HG03571 (cell line): ENCODE results near the gene ADAMTS17.

Experiments
- ATAC-seq: cut with Tn5 transposase; IDR thresholded peaks from one replicate; pipeline ENCODE4 v1.9.1; 2021; ENCODE audit not compliant: unreplicated experiment

ADAMTS17 gene

GRCh38 chr15:100226107-100226506, 115.7 kb downstream of the ADAMTS17 start:
- no peak for ATAC-seq

GRCh38 chr15:100224206-100225185, 117.3 kb downstream of the ADAMTS17 start:
- ATAC-seq, result no peak

DNA sequence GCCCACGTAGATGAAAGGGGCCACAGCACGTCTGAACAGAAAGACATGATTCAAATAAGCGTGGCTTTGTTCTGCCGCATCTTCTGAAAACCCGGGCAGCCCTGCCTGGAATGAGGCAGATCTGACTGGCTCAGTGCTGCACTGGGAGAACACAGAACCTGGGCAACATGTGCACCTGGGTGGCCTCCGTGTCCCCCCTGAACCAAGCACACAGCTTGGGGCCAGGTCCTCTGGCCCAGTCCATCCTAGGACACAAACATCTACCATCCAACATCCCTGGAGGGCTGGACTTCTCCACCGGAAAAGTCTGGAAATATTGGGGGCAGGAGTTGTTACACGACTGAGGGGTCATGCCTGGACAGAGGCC, 119.4 kb downstream of the ADAMTS17 start:
- no peak for ATAC-seq

DNA sequence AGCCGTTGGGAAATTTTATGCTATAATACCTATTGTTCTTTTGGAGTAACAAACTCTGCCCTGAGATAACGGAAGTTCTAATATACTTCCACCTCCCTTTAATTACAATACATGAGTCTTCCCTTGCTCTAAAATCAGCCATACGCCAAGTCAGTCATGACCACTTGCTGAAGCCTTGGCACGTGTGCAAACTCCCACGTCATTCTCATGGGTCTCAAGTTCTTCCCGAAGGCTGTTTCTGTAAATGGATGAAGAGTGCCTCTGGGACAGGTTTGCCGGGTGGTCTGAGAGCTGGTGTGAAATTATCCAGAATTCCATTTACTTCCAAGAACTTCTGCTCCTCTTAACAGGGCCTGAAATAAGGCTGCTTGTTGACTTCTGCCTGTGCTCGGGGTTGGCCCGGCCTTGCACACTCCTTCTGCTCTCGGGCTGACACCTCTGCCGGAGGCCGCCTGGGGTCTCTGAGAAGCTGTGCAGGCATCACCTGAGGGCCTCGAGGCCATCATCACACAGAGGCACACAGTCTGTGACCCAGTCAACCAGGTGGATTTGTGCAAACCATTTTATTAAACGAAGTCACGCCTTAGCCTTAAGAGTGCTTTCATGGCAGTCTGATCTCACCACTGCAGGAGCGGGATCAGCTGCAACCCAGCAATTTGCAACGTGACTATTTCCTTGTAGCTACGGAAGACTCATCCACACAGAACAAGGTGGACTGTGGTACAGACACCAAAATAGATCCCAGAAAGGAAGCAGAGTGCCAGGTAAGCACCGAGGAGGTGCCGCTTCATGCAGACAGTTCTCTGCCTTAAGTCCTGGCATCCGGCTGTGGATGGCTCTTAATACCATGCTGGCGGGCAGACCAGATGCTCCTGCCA, 120.1 kb downstream of the ADAMTS17 start:
- no peak for ATAC-seq

DNA sequence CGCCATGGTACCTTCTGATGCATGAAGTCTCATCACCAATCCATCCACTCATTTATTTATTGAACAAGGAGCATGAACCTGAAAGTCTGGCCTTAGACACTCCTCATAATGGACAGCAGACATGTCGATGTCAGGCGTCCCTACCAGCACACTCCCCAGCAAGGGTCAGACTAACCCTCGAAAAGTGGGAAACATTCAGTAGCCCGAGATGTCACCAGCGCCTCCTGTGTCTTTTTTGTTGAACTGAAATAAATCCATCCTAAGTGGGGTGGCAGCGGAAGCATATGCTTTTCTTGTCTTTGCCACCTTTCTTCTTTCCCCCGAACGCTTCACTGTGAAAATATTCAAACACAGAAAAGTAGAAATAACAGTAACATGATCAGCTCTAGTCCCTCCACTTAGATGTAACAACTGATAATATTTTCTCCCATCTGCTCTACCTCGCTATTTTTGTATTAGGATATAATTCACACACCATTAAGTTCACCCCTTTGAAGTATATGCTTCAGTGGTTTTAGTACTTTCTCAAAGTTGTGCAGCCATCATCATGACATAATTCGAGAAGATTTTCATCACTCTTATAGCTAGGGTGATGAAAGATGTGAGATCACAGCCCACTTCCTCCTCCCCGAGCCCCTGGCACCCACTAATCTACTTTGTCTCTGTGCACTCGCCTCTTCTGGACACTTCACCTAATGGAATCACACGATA, 121.6 kb downstream of the ADAMTS17 start:
- ATAC-seq, result no peak

DNA sequence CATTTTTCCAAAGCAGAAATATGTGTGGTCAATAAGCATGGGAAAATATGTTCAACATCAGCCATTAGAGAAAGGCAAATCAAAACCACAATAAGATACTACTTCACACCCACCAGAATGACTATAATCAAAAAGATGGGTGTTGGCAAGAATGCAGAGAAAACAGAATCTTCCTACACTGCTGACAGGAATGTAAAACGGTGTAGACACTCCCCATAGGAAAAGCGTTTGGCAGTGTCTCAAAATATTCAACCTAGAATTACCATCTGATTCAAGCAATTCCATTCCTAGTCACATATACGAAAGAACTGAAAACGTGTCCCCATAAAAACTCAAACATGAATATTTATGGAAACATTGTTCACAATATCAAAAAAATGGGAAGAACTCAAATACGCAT, 123.3 kb downstream of the ADAMTS17 start:
- no peak for ATAC-seq

- ATAC-seq, result no peak
Measured at GRCh38 chr15:100216182-100216581, 125.6 kb downstream of the ADAMTS17 start.

- ATAC-seq, result no peak
Measured at GRCh38 chr15:100215843-100216169, 126.0 kb downstream of the ADAMTS17 start.

DNA sequence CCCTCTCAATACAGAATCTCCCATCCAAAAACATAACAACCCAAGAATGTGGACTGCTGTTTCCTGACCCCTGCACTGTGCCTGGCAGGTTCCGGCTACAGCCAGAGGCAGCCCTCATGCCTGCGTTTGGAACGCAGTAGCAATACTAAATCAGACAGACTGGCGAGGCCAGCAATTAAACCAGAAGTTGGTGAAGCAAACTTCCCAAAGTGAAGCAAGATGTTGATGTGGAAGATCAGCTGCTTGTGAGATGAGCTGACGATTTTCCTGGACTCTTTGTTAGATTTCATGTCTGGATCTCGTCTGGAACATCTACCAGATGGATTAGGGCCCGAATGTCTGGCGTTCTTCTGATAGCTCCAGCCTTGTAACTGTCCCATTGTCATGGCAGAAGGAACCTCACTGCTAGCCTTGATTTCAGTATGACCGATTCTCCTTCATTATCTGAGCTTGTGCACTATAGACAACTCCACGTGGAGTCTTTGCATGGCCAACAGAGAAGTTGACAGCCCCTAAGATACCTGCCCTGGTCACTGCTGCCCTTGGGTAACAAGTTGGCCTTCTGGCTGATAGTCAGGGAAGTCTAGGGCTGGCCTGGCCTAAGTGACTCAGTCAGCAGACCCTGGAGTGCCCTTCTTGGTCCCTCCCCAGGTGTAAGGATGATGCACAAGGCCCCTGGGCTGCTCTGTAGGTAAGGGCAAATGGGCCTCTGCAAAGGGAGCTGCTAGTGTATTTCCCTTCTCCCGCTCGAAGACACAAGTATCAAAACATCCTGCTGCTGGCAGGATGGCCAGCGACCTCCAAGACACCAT, 126.5 kb downstream of the ADAMTS17 start:
- ATAC-seq, result no peak

DNA sequence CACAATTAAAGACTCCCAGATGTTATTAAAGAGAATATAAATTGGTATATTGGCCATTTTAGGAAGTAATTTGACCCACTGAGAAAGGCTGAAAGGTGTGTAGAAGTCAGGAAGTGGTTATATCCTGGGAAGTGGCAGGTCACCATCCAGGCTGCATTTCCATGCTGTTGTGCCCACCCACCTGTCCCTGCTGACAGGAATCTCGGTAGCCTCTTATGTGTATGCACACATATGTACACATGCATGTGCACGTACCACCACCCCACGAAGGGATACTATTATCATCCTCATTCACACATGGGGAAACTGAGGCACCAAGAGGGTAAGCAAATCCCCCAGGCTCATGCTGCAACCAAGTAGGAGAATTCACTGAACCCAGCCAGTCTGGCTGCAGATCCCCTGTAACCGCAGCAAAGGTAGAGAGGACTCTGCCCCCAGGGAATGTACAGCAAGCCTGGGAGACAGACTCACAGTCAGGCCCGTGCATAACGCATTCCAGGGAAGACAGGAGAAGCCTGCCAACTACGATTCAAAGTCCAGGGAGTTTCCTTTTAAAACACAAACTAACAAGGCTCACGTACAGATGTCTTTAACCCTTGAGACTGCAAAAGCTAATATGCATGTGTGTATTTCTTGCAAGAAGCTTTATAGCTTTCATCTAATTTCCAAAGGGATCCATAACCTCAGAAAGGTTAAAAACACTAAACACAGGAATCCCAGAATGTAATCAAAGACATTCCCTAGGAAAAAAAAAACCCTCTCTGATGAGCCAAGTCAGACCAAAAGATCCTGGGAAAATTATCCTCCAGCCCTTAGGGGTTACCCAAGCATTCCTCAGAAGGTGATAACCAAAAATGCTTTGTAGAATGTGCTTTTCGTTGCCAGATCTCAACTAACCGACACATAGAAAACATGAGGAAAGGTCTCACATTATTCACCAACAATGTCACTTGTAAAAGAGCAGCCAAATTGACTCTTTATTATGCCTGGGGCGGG, 129.6 kb downstream of the ADAMTS17 start:
- no peak for ATAC-seq

- ATAC-seq, result no peak
Measured at GRCh38 chr15:100210338-100210737, 131.4 kb downstream of the ADAMTS17 start.

GRCh38 chr15:100208921-100209603, 132.7 kb downstream of the ADAMTS17 start:
- no peak for ATAC-seq

- no peak for ATAC-seq
Measured at GRCh38 chr15:100207053-100207452, 134.7 kb downstream of the ADAMTS17 start.

DNA sequence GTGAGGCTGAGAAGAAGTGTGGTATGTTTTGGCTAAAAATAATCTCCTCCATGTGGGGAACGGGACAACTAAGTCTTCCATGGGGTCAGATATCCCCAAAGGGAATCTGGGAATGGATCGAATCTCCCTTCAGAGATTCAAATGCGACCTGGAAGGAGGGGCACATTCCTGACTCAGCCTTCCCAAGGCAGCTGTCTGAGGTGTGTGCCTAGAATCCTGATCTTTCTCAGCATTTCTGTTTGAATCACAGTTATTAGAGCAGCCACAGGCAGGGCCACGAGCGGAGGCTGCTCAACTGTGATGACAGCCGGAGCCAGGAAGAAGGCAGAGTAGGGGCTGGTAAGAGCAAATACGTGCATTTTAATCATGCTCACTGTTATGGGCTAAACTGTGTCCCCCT, 135.1 kb downstream of the ADAMTS17 start:
- no peak for ATAC-seq

DNA sequence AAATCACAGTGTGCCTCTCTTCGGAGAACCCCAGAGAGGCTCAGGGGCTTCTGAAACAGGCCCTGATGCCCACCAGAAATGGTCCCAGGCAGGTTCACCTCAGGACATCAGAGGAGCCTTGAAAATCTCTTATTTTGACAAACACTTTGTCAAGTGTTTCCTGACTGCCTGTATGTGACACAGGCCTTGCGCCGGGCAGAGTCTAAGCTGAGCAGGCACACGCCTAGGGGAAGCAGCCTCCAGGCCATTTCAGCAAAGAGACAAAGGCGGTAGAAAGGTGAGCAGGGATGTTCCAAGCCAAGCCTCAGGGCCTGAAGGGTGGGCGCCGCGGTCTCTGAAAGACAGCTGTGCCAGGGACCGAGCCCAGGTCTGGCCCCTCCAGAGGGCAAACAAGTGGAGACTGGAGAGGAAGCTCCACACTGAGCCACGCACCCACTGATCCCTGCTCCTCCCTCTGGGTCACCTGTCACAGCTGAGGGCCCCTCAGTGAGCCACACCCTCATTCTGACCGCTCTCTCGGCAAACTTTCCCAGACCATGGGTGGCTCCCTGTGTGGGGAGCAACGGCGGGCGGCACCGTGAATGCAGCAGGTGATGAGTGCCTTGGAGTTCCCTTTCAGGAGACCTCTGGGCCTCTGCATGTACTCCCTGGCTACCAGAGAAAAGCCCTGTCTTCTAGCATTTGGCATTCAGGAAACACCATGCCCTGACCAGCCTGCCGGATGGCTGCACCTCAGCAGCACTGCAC, 136.1 kb downstream of the ADAMTS17 start:
- ATAC-seq, result no peak

DNA sequence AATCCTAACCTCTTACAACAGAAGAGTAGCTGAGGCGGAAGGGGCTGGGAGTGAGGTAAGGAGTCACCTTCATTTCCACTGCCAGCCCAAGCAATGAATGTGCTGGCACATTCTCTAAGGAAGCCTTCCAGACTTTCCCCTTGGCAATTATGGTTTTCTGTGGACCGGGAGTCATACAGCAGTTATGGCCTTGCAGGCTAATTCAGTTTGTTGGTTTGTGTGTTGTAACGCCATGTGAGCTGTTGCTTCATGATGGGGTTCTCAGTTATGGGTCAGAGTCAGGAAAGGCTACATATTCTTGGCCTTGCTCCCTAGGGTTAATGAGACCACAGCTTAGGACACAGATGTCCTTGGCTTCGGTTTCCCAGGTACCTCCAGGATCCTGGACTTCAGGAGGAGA, 137.0 kb downstream of the ADAMTS17 start:
- no peak for ATAC-seq

DNA sequence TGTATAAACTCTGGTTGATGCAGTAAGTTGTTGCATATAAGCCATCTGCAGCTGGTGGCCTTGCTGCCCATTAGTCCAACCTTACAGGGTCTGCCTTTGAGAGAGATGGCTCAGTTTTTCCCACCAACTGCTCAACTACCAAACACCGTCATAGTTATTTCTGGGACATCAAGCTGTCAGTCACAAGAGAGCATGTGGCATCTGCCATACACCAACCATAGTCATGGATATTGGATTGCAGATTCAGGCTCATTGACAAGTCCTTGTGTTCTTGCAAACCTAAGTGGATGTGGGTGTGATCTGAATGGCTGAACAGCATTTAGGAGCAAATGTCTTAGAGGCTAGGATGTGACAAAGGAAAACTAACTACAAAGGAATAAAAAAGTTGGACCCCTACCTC, 137.6 kb downstream of the ADAMTS17 start:
- no peak for ATAC-seq
